Esophagus (tissue), 2 donors: ENCODE data around the gene TMEM179. TPM values are rescaled to one million over a fixed set of nuclear protein-coding genes. Genes with fewer than 3 reads are reported as not detected.

ENCODE experiments used
- H3K27ac ChIP-seq, 2 donors: one replicate each; pipeline ENCODE4 v1.5.1; 2013; ENCODE audit warnings: low read depth in 2 of 2, mild to moderate bottlenecking in 2 of 2, inconsistent platforms in 1 of 2, low read length in 1 of 2, moderate library complexity in 1 of 2
- H3K27me3 ChIP-seq, 2 donors: one replicate each; pipeline ENCODE4 v1.6.1; 2013; ENCODE audit warnings: low read length in 2 of 2, control low read depth in 1 of 2, mild to moderate bottlenecking in 1 of 2; ENCODE audit not compliant: insufficient read depth in 2 of 2, control insufficient read depth in 1 of 2
- H3K36me3 ChIP-seq, 2 donors: one replicate each; pipeline ENCODE4 v1.6.1; 2013; ENCODE audit warnings: low read length in 1 of 2; ENCODE audit not compliant: control insufficient read depth in 2 of 2, insufficient read depth in 2 of 2
- H3K4me1 ChIP-seq, 2 donors: one replicate each; pipeline ENCODE4 v1.6.1; 2013; ENCODE audit warnings: low read length in 1 of 2; ENCODE audit not compliant: control insufficient read depth in 2 of 2, insufficient read depth in 2 of 2
- H3K4me3 ChIP-seq, 2 donors: one replicate each; pipeline ENCODE4 v1.5.1; 2013; ENCODE audit warnings: low read length in 2 of 2, mild to moderate bottlenecking in 2 of 2, low read depth in 1 of 2, moderate library complexity in 1 of 2
- H3K9me3 ChIP-seq, 2 donors: one replicate each; pipeline ENCODE4 v1.6.1; 2013; ENCODE audit warnings: mild to moderate bottlenecking in 2 of 2, low read depth in 1 of 2, low read length in 1 of 2, moderate library complexity in 1 of 2; ENCODE audit not compliant: control insufficient read depth in 2 of 2, insufficient read depth in 1 of 2
- WGBS, 2 donors: extraction: QIAGEN DNeasy Blood & Tissue Kit; methylation state at CpG; one replicate each; pipeline ENCODE4 v1.1.7; 2013; 5-methylcytosine and 5-hydroxymethylcytosine counted together
- polyA plus RNA-seq, 2 donors: library from polyadenylated mRNA; stranded (reverse); fragments of 200-250 nt; gene quantifications; one replicate each; pipeline ENCODE4 v1.2.3, GENCODE V29; 2013
- donor health status: healthy with polysubstance abuse.
- donor health status: Bipolar disorder and iron deficiency.

The TMEM179 gene
- polyA plus RNA-seq, 2 donors: 0.02 to 0.06 TPM

- Histone ChIP-seq H3K27ac (no peak overlapping the region), H3K4me3 (no peak overlapping the region), H3K4me1 (no peaks in the 10 kb centered on the region), H3K9me3 (peaks cover 0 to 4% of the 10 kb centered on the region in 2 donors), H3K36me3 (no peaks in the 10 kb centered on the region), H3K27me3 (peaks cover 0 to 2% of the 10 kb centered on the region in 2 donors)
- WGBS, 2 donors: 50 to 59% methylated on average over 5 of the region's 5 CpGs
Measured at GRCh38 chr14:104624939-104625338, 20.4 kb upstream of the TMEM179 start.

- H3K27me3 ChIP-seq: peaks cover 0 to 2% of the 10 kb centered on the region in 2 donors
- no peaks in the 10 kb centered on the region for H3K9me3 ChIP-seq
- no peaks in the 10 kb centered on the region for H3K4me1 ChIP-seq
- WGBS, 2 donors: 52 to 56% methylated on average over 4 of the region's 4 CpGs
- H3K36me3 ChIP-seq: no peaks in the 10 kb centered on the region
- H3K4me3 ChIP-seq: no peak overlapping the region
- no peak overlapping the region for H3K27ac ChIP-seq
Measured at GRCh38 chr14:104614126-104614812, 9.7 kb upstream of the TMEM179 start.

GRCh38 chr14:104611881-104612280, 7.3 kb upstream of the TMEM179 start:
- Histone ChIP-seq H3K9me3 (no peaks in the 10 kb centered on the region), H3K4me3 (no peak overlapping the region), H3K36me3 (no peaks in the 10 kb centered on the region), H3K27ac (no peak overlapping the region), H3K4me1 (no peaks in the 10 kb centered on the region), H3K27me3 (peaks cover 0 to 2% of the 10 kb centered on the region in 2 donors)
- 54 to 57% methylated on average over 8 of the region's 8 CpGs for WGBS, 2 donors

GRCh38 chr14:104610749-104611310, 6.3 kb upstream of the TMEM179 start:
- H3K27me3 ChIP-seq: no peaks in the 10 kb centered on the region

GRCh38 chr14:104609666-104610065, 5.1 kb upstream of the TMEM179 start:
- Histone ChIP-seq H3K27ac (no peak overlapping the region), H3K36me3 (no peaks in the 10 kb centered on the region), H3K27me3 (peaks cover 0 to 4% of the 10 kb centered on the region in 2 donors), H3K4me3 (no peak overlapping the region), H3K4me1 (no peaks in the 10 kb centered on the region), H3K9me3 (no peaks in the 10 kb centered on the region)
- 79 to 82% methylated on average over 7 of the region's 7 CpGs for WGBS, 2 donors

More at GRCh38 chr14:104610749-104611310, 6.3 kb upstream of the TMEM179 start:
- H3K4me1 ChIP-seq: no peaks in the 10 kb centered on the region
- H3K36me3 ChIP-seq: no peaks in the 10 kb centered on the region
- H3K27ac ChIP-seq: no peak overlapping the region
- no peaks in the 10 kb centered on the region for H3K9me3 ChIP-seq
- 49 to 64% methylated on average over 4 of the region's 4 CpGs for WGBS, 2 donors
- no peak overlapping the region for H3K4me3 ChIP-seq

- Histone ChIP-seq H3K4me1 (no peaks in the 10 kb centered on the region), H3K9me3 (no peaks in the 10 kb centered on the region), H3K36me3 (no peaks in the 10 kb centered on the region), H3K27ac (no peak overlapping the region), H3K27me3 (peaks cover 2 to 4% of the 10 kb centered on the region in 2 donors), H3K4me3 (no peak overlapping the region)
- 25 to 31% methylated on average over 31 to 32 of the region's 32 CpGs for WGBS, 2 donors
Measured at GRCh38 chr14:104603711-104604401, 716 bp downstream of the TMEM179 start.

- H3K27me3 ChIP-seq: peaks cover 4 to 5% of the 10 kb centered on the region in 2 donors
- WGBS, 2 donors: 73 to 85% methylated on average over 7 of the region's 7 CpGs
Measured at GRCh38 chr14:104602933-104603325, 1.6 kb downstream of the TMEM179 start.

GRCh38 chr14:104602315-104602932, 2.1 kb downstream of the TMEM179 start:
- WGBS, 2 donors: 85 to 86% methylated on average over 11 of the region's 11 CpGs
- no peaks in the 10 kb centered on the region for H3K9me3 ChIP-seq
- H3K4me3 ChIP-seq: no peak overlapping the region
- no peak overlapping the region for H3K27ac ChIP-seq
- no peaks in the 10 kb centered on the region for H3K4me1 ChIP-seq
- no peaks in the 10 kb centered on the region for H3K36me3 ChIP-seq
- peaks cover 4 to 5% of the 10 kb centered on the region in 2 donors for H3K27me3 ChIP-seq

More at GRCh38 chr14:104602933-104603325, 1.6 kb downstream of the TMEM179 start:
- no peak overlapping the region for H3K27ac ChIP-seq
- H3K4me3 ChIP-seq: no peak overlapping the region
- H3K36me3 ChIP-seq: no peaks in the 10 kb centered on the region
- no peaks in the 10 kb centered on the region for H3K4me1 ChIP-seq
- no peaks in the 10 kb centered on the region for H3K9me3 ChIP-seq

GRCh38 chr14:104601786-104602185, 2.8 kb downstream of the TMEM179 start:
- WGBS, 2 donors: 38 to 44% methylated on average over 8 to 9 of the region's 9 CpGs
- Histone ChIP-seq H3K4me1 (no peaks in the 10 kb centered on the region), H3K9me3 (no peaks in the 10 kb centered on the region), H3K27ac (no peak overlapping the region), H3K36me3 (no peaks in the 10 kb centered on the region), H3K4me3 (no peak overlapping the region), H3K27me3 (peaks cover 4 to 5% of the 10 kb centered on the region in 2 donors)
